ENCODE measurements around the gene MACF1.
A peak's percentile ranks its signal among the peaks of the same experiment; 100 is the strongest.

Gene MACF1

GRCh38 chr1:39214021-39214713 lies 9.7 kb downstream of the MACF1 start:
- DNase-seq = no peak

GRCh38 chr1:39214714-39214997 lies 10.2 kb downstream of the MACF1 start:
- DNase-seq = no peak

- DNase-seq = peak; percentile 74
Measured at GRCh38 chr1:39214998-39215873, 10.7 kb downstream of the MACF1 start.

- no peak for DNase-seq
Measured at GRCh38 chr1:39216771-39217170, 12.3 kb downstream of the MACF1 start.

GRCh38 chr1:39220891-39221870 lies 16.7 kb downstream of the MACF1 start:
- DNase-seq = no peak

- DNase-seq = no peak
Measured at GRCh38 chr1:39224295-39224829, 19.9 kb downstream of the MACF1 start.

- no peak for DNase-seq
Measured at GRCh38 chr1:39226836-39227235, 22.3 kb downstream of the MACF1 start.

GRCh38 chr1:39228252-39228651 lies 23.8 kb downstream of the MACF1 start:
- no peak for DNase-seq

GRCh38 chr1:39229504-39229903 lies 25.0 kb downstream of the MACF1 start:
- DNase-seq = no peak

- peak; percentile 41 for DNase-seq
Measured at GRCh38 chr1:39230261-39231190, 26.0 kb downstream of the MACF1 start.

GRCh38 chr1:39236971-39237370 lies 32.5 kb downstream of the MACF1 start:
- no peak for DNase-seq

GRCh38 chr1:39238476-39238875 lies 34.0 kb downstream of the MACF1 start:
- no peak for DNase-seq

GRCh38 chr1:39239968-39240367 lies 35.5 kb downstream of the MACF1 start:
- DNase-seq = no peak

GRCh38 chr1:39243302-39243701 lies 38.8 kb downstream of the MACF1 start:
- DNase-seq = no peak

GRCh38 chr1:39250460-39251240 lies 46.2 kb downstream of the MACF1 start:
- DNase-seq = no peak

- no peak for DNase-seq
Measured at GRCh38 chr1:39255222-39255621, 50.7 kb downstream of the MACF1 start.

- DNase-seq = peak; percentile 74
Measured at GRCh38 chr1:39258146-39258924, 53.8 kb downstream of the MACF1 start.

- DNase-seq = no peak
Measured at GRCh38 chr1:39258925-39259244, 54.4 kb downstream of the MACF1 start.

- DNase-seq = no peak
Measured at GRCh38 chr1:39261712-39262221, 57.3 kb downstream of the MACF1 start.

GRCh38 chr1:39262802-39263201 lies 58.3 kb downstream of the MACF1 start:
- DNase-seq = no peak

Data from CD4-positive, alpha-beta T cell treated with Interleukin-17A for 1 hour (primary cell).